Hepatocyte (in vitro differentiated cells): ENCODE data around the gene RSU1. TPM values are rescaled to one million over a fixed set of nuclear protein-coding genes. Genes with fewer than 3 reads are reported as not detected.

Source experiments
- DNase-seq: peaks from one replicate; pipeline ENCODE4 v3.0.0-alpha.2; 2016; ENCODE audit warnings: low spot score
- H2AFZ ChIP-seq: fragments of 200-600 bp; sonication (generic); 2 replicates; pipeline ENCODE4 v1.6.0; 2016; ENCODE audit warnings: antibody characterized with exemption, mild to moderate bottlenecking
- H3K27ac ChIP-seq: fragments of 200-600 bp; sonication (generic); 2 replicates; pipeline ENCODE4 v1.5.1; 2016; ENCODE audit warnings: mild to moderate bottlenecking
- H3K27me3 ChIP-seq: fragments of 200-600 bp; sonication (generic); 2 replicates; pipeline ENCODE4 v1.6.1; 2016
- H3K36me3 ChIP-seq: fragments of 200-600 bp; sonication (generic); replicated peaks from 2 replicates; pipeline ENCODE4 v1.5.1; 2016; ENCODE audit warnings: low read depth; ENCODE audit not compliant: insufficient read depth
- H3K4me1 ChIP-seq: fragments of 200-600 bp; sonication (generic); 2 replicates; pipeline ENCODE4 v1.5.1; 2016; ENCODE audit warnings: mild to moderate bottlenecking, moderate library complexity; ENCODE audit not compliant: insufficient read depth
- H3K4me2 ChIP-seq: fragments of 200-600 bp; sonication (generic); 2 replicates; pipeline ENCODE4 v1.6.0; 2016
- H3K4me3 ChIP-seq: fragments of 200-600 bp; sonication (generic); 2 replicates; pipeline ENCODE4 v1.5.1; 2016; ENCODE audit warnings: mild to moderate bottlenecking
- H3K79me2 ChIP-seq: fragments of 200-600 bp; sonication (generic); 2 replicates; pipeline ENCODE4 v1.6.0; 2017; ENCODE audit warnings: mild to moderate bottlenecking
- H3K9me2 ChIP-seq: fragments of 200-600 bp; sonication (generic); replicated peaks from 2 replicates; pipeline ENCODE4 v1.6.0; 2017; ENCODE audit warnings: mild to moderate bottlenecking; ENCODE audit not compliant: insufficient read depth
- H3K9me3 ChIP-seq: fragments of 200-600 bp; sonication (generic); 2 replicates; pipeline ENCODE4 v1.5.1; 2016; ENCODE audit warnings: low read depth, mild to moderate bottlenecking
- H4K20me1 ChIP-seq: fragments of 200-600 bp; sonication (generic); 2 replicates; pipeline ENCODE4 v1.6.0; 2016; ENCODE audit warnings: mild to moderate bottlenecking; ENCODE audit not compliant: insufficient read depth, poor library complexity, severe bottlenecking
- CTCF ChIP-seq: fragments of 200-600 bp; sonication (generic); IDR thresholded peaks from 2 replicates; pipeline ENCODE4 v1.5.1; 2016; ENCODE audit warnings: antibody characterized with exemption, mild to moderate bottlenecking; ENCODE audit not compliant: poor library complexity
- EZH2 ChIP-seq: fragments of 200-600 bp; sonication (generic); IDR thresholded peaks from 2 replicates; pipeline ENCODE4 v1.6.1; 2016; ENCODE audit warnings: antibody characterized with exemption, mild to moderate bottlenecking, borderline replicate concordance
- EZH2phosphoT487 ChIP-seq: fragments of 200-600 bp; sonication (generic); IDR thresholded peaks from one replicate; pipeline ENCODE4 v1.6.1; 2018; ENCODE audit warnings: antibody characterized with exemption, mild to moderate bottlenecking, low read depth, moderate library complexity; ENCODE audit not compliant: unreplicated experiment, severe bottlenecking
- WGBS: methylation state at CpG from one replicate; pipeline ENCODE4 v1.1.6; 2016; ENCODE audit warnings: low lambda C conversion rate; ENCODE audit errors: missing lambda C conversion rate; 5-methylcytosine and 5-hydroxymethylcytosine counted together
- polyA plus RNA-seq: library from polyadenylated mRNA; unstranded; fragments of >200 nt; fragmentation: Nextera tagmentation; extraction: Ambion mirVana; gene quantifications from 2 replicates; pipeline ENCODE4 v1.2.1, GENCODE V29; 2016
- total RNA-seq: library from RNA; depleted of rRNA; stranded (reverse); fragments of >200 nt; gene quantifications from 2 replicates; pipeline ENCODE4 v1.2.3, GENCODE V29; 2014

The RSU1 gene
- total and polyA plus RNA-seq, 2 experiments from 2014 or later, result 37.0 to 52.3 TPM

GRCh38 chr10:16716051-16716450, 101.2 kb downstream of the RSU1 start:
- no peak for TF ChIP-seq CTCF
- no peak for TF ChIP-seq EZH2phosphoT487
- TF ChIP-seq EZH2, result no peak
- no peaks in the 10 kb centered on the region for H3K27me3 ChIP-seq
- H3K9me2 ChIP-seq, result no peaks in the 10 kb centered on the region
- H3K4me2 ChIP-seq, result no peak overlapping the region
- no peak overlapping the region for H2AFZ ChIP-seq
- H3K79me2 ChIP-seq, result no peaks in the 10 kb centered on the region
- no peaks in the 10 kb centered on the region for H4K20me1 ChIP-seq
- DNase-seq, result no peak
- no peaks in the 10 kb centered on the region for H3K36me3 ChIP-seq
- H3K9me3 ChIP-seq, result peaks cover 11% of the 10 kb centered on the region
- no peak overlapping the region for H3K4me3 ChIP-seq
- H3K27ac ChIP-seq, result no peak overlapping the region
- no peaks in the 10 kb centered on the region for H3K4me1 ChIP-seq
- WGBS, result 84% methylated on average over 5 of the region's 5 CpGs

GRCh38 chr10:16713290-16713689, 103.9 kb downstream of the RSU1 start:
- H3K79me2 ChIP-seq, result no peaks in the 10 kb centered on the region
- H3K36me3 ChIP-seq, result no peaks in the 10 kb centered on the region
- H3K9me3 ChIP-seq, result peaks cover 11% of the 10 kb centered on the region
- no peak for DNase-seq
- no peak overlapping the region for H3K27ac ChIP-seq
- H3K27me3 ChIP-seq, result no peaks in the 10 kb centered on the region
- no peaks in the 10 kb centered on the region for H3K4me1 ChIP-seq
- H4K20me1 ChIP-seq, result no peaks in the 10 kb centered on the region
- WGBS, result 96% methylated on average over 3 of the region's 3 CpGs
- TF ChIP-seq CTCF (no peak), EZH2 (no peak), EZH2phosphoT487 (no peak)
- H3K4me2 ChIP-seq, result no peak overlapping the region
- no peak overlapping the region for H3K4me3 ChIP-seq
- H3K9me2 ChIP-seq, result no peaks in the 10 kb centered on the region
- H2AFZ ChIP-seq, result no peak overlapping the region

GRCh38 chr10:16712883-16713282, 104.3 kb downstream of the RSU1 start:
- H3K4me2 ChIP-seq, result no peak overlapping the region
- peaks cover 11% of the 10 kb centered on the region for H3K9me3 ChIP-seq
- H3K27ac ChIP-seq, result no peak overlapping the region
- TF ChIP-seq EZH2, result no peak
- no peak for TF ChIP-seq EZH2phosphoT487
- TF ChIP-seq CTCF, result no peak
- WGBS, result 96% methylated on average over 1 of the region's 1 CpG
- no peaks in the 10 kb centered on the region for H3K79me2 ChIP-seq
- H3K4me1 ChIP-seq, result no peaks in the 10 kb centered on the region
- H2AFZ ChIP-seq, result no peak overlapping the region
- H3K4me3 ChIP-seq, result no peak overlapping the region
- H3K9me2 ChIP-seq, result no peaks in the 10 kb centered on the region
- no peaks in the 10 kb centered on the region for H3K36me3 ChIP-seq
- no peaks in the 10 kb centered on the region for H3K27me3 ChIP-seq
- no peak for DNase-seq
- H4K20me1 ChIP-seq, result no peaks in the 10 kb centered on the region

DNA sequence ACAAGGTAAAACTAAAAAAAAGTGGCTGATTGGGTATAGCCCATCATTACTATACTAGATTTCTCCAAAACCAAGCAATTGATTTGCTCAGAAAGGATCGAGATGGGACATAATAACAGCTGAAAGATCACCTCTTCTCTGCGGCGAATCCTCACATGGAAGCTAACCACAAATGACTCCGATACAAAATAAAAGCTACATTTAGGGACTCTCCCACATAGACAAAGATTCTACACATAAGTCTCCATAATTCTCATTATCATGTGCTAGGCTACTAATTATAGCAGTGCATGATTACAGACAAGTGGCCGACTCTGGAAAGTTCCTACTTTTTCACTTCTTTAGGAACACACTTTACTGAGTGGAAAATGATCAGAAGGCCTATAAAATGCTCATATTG, 116.9 kb downstream of the RSU1 start:
- H3K4me3 ChIP-seq, result no peak overlapping the region
- no peaks in the 10 kb centered on the region for H3K27me3 ChIP-seq
- H3K4me1 ChIP-seq, result no peaks in the 10 kb centered on the region
- H3K79me2 ChIP-seq, result no peaks in the 10 kb centered on the region
- no peak overlapping the region for H2AFZ ChIP-seq
- H4K20me1 ChIP-seq, result no peaks in the 10 kb centered on the region
- 96% methylated on average over 5 of the region's 5 CpGs for WGBS
- no peaks in the 10 kb centered on the region for H3K9me2 ChIP-seq
- H3K27ac ChIP-seq, result no peak overlapping the region
- no peaks in the 10 kb centered on the region for H3K9me3 ChIP-seq
- H3K4me2 ChIP-seq, result no peak overlapping the region
- H3K36me3 ChIP-seq, result no peaks in the 10 kb centered on the region
- TF ChIP-seq EZH2, result no peak
- no peak for TF ChIP-seq EZH2phosphoT487
- no peak for TF ChIP-seq CTCF
- DNase-seq, result no peak
